AG04450 (cell line): ENCODE results near the gene FRAS1. TPM values are rescaled to one million over a fixed set of nuclear protein-coding genes. Genes with fewer than 3 reads are reported as not detected.
A peak's percentile ranks its signal among the peaks of the same experiment; 100 is the strongest.
"Not testable (repeated sequence)": the region's sequence is repeated elsewhere in the genome, so short reads cannot be mapped to it uniquely, and the experiment has no call there.

ENCODE experiments used
- CTCF ChIA-PET: fragments of 300-600, 350-600 bp; formaldehyde crosslinking; extraction: SDS; loops from one replicate; lab custom pipeline; 2022; ENCODE audit warnings: antibody characterized with exemption, inconsistent platforms; lab: Charles Lee
- POLR2A ChIA-PET: fragments of 350-600 bp; formaldehyde crosslinking; extraction: SDS; loops from one replicate; lab custom pipeline; 2021; ENCODE audit warnings: antibody characterized with exemption, inconsistent platforms; lab: Yijun Ruan, JAX
- DNase-seq: peaks from one replicate; pipeline ENCODE4 v3.0.0-alpha.2; 2011; ENCODE audit warnings: low read depth, low spot score
- H3K27ac ChIP-seq: one replicate; pipeline ENCODE4 v1.5.1; 2012; ENCODE audit warnings: low read depth, low read length, control low read depth
- H3K27me3 ChIP-seq: one replicate; pipeline ENCODE4 v1.6.0; 2012; ENCODE audit warnings: low read length; ENCODE audit not compliant: control insufficient read depth, insufficient read depth
- H3K4me3 ChIP-seq: 2 replicates; pipeline ENCODE4 v1.5.1; 2011; ENCODE audit warnings: mild to moderate bottlenecking, low read depth, low read length, control low read depth
- H3K9me3 ChIP-seq: 2 replicates; pipeline ENCODE4 v1.5.1; 2012; ENCODE audit warnings: low read length; ENCODE audit not compliant: control insufficient read depth, insufficient read depth
- CTCF ChIP-seq: IDR thresholded peaks from 2 replicates; pipeline ENCODE4 v1.5.1; 2011; ENCODE audit warnings: low read depth, low read length, control low read depth, inconsistent platforms
- polyA plus RNA-seq: library from polyadenylated mRNA; depleted of rRNA; stranded (reverse); fragments of >200 nt; gene quantifications from 2 replicates; pipeline ENCODE4 v1.2.3, GENCODE V29; 2011

The FRAS1 gene
- polyA plus RNA-seq, 1 experiment: 0.21 TPM

GRCh38 chr4:78293821-78294301 is 236.7 kb downstream of the FRAS1 start:
- no peak for TF ChIP-seq CTCF
- peak; percentile 48 for DNase-seq
- Histone ChIP-seq H3K27me3 (no peaks in the 10 kb centered on the region), H3K27ac (no peak overlapping the region), H3K9me3 (no peaks in the 10 kb centered on the region), H3K4me3 (no peak overlapping the region)
- POLR2A ChIA-PET: interaction anchor here (1.0 kb wide), 1 partner anchor 275 kb away, joined by 4 read pairs; no protein-coding TSS in a partner anchor
- CTCF ChIA-PET: interaction anchor here (0.6 to 0.9 kb wide), 2 partner anchors 300 to 570 kb away, joined by 3 read pairs; no protein-coding TSS in a partner anchor

- no peak overlapping the region for H3K4me3 ChIP-seq
- TF ChIP-seq CTCF: no peak
- no peaks in the 10 kb centered on the region for H3K27me3 ChIP-seq
- ChIA-PET POLR2A (no interaction called here), CTCF (interaction anchor here (0.6 kb wide), 1 partner anchor 541 kb away, joined by 6 read pairs; no protein-coding TSS in a partner anchor)
- H3K27ac ChIP-seq: no peak overlapping the region
- no peaks in the 10 kb centered on the region for H3K9me3 ChIP-seq
- DNase-seq: no peak
Observed at GRCh38 chr4:78296261-78296660, 239.1 kb downstream of the FRAS1 start.

- no peaks in the 10 kb centered on the region for H3K9me3 ChIP-seq
- H3K27me3 ChIP-seq: no peaks in the 10 kb centered on the region
- no peak for DNase-seq
- no peak for TF ChIP-seq CTCF
- CTCF ChIA-PET: no interaction called here
- no peak overlapping the region for H3K4me3 ChIP-seq
- POLR2A ChIA-PET: no interaction called here
- no peak overlapping the region for H3K27ac ChIP-seq
Observed at GRCh38 chr4:78297116-78297800, 240.1 kb downstream of the FRAS1 start.

- CTCF ChIA-PET: no interaction called here
- H3K9me3 ChIP-seq: no peaks in the 10 kb centered on the region
- no peak for TF ChIP-seq CTCF
- no peak overlapping the region for H3K4me3 ChIP-seq
- POLR2A ChIA-PET: no interaction called here
- H3K27me3 ChIP-seq: no peaks in the 10 kb centered on the region
- no peak overlapping the region for H3K27ac ChIP-seq
- no peak for DNase-seq
Observed at GRCh38 chr4:78298618-78299017, 241.5 kb downstream of the FRAS1 start.

- no peak for TF ChIP-seq CTCF
- no peak for DNase-seq
- CTCF ChIA-PET: no interaction called here
Observed at GRCh38 chr4:78299565-78299972, 242.4 kb downstream of the FRAS1 start.

GRCh38 chr4:78307263-78307662 is 250.1 kb downstream of the FRAS1 start:
- DNase-seq, POLR2A ChIA-PET, H3K9me3 ChIP-seq, H3K4me3 ChIP-seq, H3K27me3 ChIP-seq, H3K27ac ChIP-seq, CTCF ChIA-PET: not testable (repeated sequence)

More at GRCh38 chr4:78299565-78299972, 242.4 kb downstream of the FRAS1 start:
- POLR2A ChIA-PET: no interaction called here
- Histone ChIP-seq H3K4me3 (no peak overlapping the region), H3K9me3 (no peaks in the 10 kb centered on the region), H3K27ac (no peak overlapping the region), H3K27me3 (no peaks in the 10 kb centered on the region)
